Posterior vena cava (tissue), 2 donors: ENCODE results near the gene FRMPD1. TPM values are rescaled to one million over a fixed set of nuclear protein-coding genes. Genes with fewer than 3 reads are reported as not detected.

Experiments used
- DNase-seq: peaks from one replicate; pipeline ENCODE4 v3.0.0-alpha.2; 2020; ENCODE audit warnings: low spot score
- intact Hi-C, 2 donors: fragments of 100-400 bp; cut with DNase I; formaldehyde crosslinking; loops; one replicate each; pipeline versions ENCODE4 v1.14.1 to v1.14.2; 2022 to 2023
- total RNA-seq, 2 donors: library from RNA; stranded (reverse); fragmentation: NEBNext Ultra II Directional; extraction: Animal tissue kit (Norgen Biotek cat#: 25700); gene quantifications; one replicate each; pipeline ENCODE4 v1.2.1, GENCODE V29; 2021
- donor health status: DM: yes; HTN: yes; CAD: no.
- donor health status: DM: yes; HTN: yes; CAD: no.

FRMPD1 gene
- total RNA-seq, 2 donors from 2014 or later = 0.05 TPM; not detected in 1

DNA sequence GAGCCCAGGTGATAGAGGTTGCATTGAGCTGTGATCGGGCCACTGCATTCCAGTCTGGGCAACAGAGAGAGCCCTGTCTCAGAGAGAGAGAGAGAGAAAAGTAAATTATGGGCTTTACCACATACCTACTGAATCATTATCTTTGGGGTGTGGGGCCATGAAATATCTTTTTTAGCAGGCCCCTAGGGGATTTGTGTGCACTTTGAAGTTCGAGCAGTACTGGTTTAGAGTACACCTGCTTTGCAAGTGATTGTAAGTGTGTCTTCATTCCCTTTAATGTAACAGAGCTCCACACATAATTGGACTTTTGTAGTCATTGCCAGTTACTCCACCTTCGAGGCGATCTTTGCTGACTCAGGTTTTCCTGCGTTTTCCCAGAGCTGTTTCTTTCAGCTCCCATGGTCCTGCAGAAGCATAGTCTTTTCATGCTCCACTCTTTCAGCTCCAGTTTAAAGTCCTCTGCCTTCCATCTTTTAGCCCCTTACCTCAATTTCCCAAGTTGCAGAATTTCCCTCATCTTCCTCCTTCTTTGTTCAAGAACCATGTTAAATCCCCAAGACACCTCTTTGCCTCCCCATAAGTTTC lies 24.0 kb upstream of the FRMPD1 start:
- no peak for DNase-seq
- intact Hi-C loops = no loop called here

DNA sequence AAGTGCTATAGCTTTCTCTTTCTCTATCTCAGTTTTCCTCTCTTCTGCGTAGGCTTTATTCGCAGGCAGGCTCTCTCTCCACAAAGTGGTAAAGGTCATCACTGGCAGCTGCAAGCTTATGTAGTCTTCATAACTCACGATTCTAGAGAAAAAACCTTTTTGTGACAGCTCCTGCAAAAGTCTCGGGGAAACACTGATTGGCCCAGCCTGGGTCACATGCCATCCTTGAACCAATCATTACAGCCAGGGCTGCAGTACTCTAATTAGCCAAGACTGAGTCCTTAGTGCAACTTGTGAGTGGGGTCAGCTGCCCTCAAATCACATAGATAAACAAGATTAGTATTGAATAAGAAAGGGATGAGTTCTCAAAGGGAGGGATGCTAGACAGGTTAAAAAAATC lies 18.3 kb upstream of the FRMPD1 start:
- no peak for DNase-seq
- intact Hi-C loops = no loop called here

DNA sequence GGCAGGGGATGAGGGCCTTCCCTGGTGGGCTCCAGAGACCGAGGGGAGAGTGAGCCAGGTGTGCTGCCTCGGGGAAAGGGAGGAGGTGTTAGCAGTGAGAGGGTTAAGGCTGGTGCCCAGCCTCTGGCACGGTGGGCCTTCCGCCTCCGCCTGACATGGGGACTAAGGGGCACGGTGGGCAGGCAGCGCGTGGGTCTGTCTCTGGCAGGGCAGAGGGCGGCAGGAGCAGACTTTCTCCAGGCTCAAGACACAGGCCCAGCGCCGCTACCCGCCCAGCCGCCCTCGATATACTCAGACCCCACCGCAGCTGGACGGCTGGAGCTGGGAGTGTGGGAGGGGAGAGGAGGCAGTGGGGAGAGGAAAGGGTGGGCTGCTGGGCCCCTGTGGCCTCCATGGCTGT lies 14.9 kb upstream of the FRMPD1 start:
- DNase-seq = no peak
- intact Hi-C loops = no loop called here

GRCh38 chr9:37636511-37637448 lies 14.0 kb upstream of the FRMPD1 start:
- DNase-seq = no peak

DNA sequence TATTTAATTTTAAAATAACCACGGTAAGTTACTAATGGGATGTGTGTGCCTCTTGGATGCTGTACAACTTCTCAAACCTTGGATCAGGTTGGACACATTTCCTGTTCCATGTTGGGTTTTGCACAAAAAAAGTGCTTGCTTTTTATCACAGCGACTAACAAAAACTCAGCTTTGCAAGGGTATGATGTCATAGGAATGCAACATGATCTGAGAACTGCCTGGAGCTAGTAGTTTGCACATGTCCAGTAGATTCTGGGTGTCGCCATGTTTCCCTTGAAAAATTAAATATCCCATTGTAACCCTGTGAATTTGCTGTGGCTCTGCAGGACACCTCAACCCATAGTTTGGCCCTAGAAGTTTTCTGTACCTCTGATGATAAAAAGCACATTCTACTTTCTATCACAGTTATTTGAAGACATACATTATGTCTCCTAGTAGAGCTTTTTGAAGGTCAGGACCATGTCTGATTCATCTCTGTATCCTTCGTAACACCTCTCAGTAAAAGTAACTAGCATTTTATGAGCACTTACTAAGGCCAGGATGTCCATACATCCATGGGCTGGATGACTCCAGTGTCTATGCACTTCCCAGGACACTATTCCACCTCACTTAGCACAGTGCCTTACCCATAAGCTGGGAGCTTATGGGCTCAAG lies 11.5 kb upstream of the FRMPD1 start:
- intact Hi-C loops = no loop called here
- no peak for DNase-seq

More at GRCh38 chr9:37636511-37637448, 14.0 kb upstream of the FRMPD1 start:
- intact Hi-C loops = no loop called here

- intact Hi-C loops = no loop called here
- no peak for DNase-seq
Measured at GRCh38 chr9:37639841-37640240, 10.9 kb upstream of the FRMPD1 start.

DNA sequence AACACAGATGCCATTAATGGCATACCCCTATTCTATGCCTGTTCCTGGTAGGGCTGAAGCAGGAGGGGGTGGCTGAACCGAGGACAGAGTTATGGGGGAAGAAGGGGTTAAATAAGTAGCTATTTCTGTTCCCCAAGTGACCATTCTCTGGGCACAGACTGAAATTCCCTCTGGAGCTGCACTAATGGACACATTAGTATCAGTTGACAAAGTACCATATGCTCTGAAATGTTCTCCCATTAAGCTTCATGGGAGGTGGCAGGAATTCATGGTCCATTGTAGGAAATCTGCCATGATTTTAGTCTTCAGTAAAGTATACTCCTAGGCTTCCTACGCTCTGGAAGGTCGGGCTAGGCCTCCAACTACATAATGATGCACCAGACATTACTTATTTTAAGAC lies 10.5 kb upstream of the FRMPD1 start:
- intact Hi-C loops = no loop called here
- no peak for DNase-seq

GRCh38 chr9:37641331-37641730 lies 9.4 kb upstream of the FRMPD1 start:
- intact Hi-C loops = no loop called here
- DNase-seq = no peak

DNA sequence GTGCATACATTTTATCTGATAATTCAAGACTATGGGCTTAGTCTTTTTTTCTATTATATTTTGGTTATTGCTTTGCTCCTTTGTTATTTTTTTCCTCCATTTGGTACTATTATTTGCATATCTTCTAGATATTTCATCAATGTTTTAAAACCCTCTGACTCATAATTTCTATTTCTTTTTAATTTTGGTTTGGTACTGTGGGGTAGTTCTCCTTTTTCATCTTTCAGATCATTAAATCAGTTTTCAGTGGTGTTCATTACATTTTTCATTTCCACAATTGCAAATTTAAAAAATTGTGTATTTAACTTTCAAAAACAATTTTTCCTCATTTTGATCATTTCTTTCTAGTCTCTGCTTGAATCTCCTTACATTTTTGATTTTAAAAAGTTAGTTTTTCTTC lies 7.5 kb upstream of the FRMPD1 start:
- intact Hi-C loops = no loop called here
- no peak for DNase-seq

DNA sequence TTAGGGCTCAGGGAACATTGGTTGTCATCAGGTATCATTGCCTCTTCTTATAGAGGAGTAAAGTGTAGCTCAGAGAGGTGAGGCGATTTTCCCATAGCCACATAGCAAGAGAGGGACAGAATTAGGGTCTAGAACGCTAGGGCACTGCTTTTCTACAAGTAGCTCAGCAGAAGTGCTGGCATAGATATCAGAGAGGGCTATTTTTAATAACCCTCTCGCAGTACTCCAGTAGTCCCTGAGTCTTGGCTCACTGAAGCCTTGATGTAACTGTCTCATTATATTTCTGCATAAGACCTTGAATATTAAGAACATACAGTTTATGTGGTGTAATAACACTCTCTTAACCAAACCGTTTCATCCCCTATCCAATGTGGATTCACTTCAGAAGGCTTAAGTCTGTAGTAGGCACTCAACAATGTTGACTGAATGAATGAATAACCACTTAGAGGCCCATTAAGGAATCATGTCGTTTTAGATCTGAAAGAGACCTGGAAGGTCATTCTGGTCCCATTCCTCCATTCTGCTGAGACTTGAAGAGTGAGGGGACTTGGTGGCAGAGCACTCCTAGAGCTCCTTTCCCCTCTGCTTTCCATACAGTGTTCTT lies 4.7 kb upstream of the FRMPD1 start:
- intact Hi-C loops = no loop called here
- DNase-seq = no peak

GRCh38 chr9:37650299-37650872 lies 368 bp upstream of the FRMPD1 start:
- intact Hi-C loops = no loop called here
- DNase-seq = no peak

GRCh38 chr9:37652261-37652660 lies 1.5 kb downstream of the FRMPD1 start:
- intact Hi-C loops = no loop called here
- DNase-seq = no peak

DNA sequence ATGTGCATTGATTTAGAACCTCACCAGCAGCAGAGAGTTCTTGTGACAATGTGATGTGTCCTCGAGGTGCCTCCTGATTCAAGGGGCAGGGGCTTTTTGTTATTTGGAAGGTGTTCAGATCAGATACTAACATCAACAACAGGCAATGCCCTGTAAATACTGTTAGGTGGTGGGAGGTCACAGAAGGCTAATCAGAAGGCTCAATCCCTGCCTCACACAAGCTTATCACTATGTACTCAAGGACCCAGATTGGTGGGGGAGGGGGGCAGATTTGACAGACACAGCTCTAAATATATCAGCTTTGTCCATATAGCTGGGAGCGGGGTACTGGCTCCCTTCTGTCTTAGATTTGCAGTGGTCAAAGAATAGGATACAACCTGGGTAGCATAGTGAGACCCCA lies 2.6 kb downstream of the FRMPD1 start:
- intact Hi-C loops = no loop called here
- DNase-seq = no peak

DNA sequence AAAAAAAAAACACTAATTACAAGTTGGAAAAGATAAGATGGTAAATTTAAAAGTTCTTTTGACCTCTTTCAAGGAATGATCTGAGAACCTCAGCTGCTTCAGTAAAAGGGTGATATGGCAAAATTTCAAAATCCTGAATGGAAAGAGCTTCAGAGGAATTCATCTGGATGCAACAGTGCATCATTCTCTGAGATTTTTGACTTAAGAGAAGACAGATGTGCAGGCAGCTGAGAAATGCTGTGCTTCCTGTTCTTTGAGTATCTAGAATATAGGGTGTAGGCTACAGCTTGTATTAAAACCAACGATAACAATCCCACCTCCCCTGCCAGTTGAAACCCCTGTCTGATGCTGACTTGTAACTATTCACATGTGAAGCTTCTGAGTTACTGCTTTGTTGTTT lies 6.2 kb downstream of the FRMPD1 start:
- intact Hi-C loops = no loop called here

DNA sequence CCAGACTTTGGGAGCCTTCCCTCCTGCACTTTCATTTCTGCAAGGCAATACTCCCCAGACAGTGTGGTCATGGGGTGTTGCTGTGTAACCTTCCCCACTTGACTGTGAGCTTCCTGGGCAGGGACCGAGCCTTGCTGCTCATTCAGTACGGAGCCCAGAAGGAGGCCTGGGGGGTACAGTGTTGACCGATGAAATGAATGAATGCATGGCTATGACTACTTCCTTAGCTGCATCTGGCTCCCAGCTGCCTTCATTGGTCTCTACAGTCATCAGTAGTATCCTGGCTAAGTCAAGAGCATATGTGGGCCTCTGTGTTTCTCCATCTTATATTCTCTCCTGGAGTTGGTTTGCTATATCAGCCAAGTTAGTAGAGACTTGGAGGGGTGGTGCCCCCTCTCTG lies 9.9 kb downstream of the FRMPD1 start:
- intact Hi-C loops = no loop called here

More for the DNA sequence above, 6.2 kb downstream of the FRMPD1 start:
- DNase-seq = no peak

DNA sequence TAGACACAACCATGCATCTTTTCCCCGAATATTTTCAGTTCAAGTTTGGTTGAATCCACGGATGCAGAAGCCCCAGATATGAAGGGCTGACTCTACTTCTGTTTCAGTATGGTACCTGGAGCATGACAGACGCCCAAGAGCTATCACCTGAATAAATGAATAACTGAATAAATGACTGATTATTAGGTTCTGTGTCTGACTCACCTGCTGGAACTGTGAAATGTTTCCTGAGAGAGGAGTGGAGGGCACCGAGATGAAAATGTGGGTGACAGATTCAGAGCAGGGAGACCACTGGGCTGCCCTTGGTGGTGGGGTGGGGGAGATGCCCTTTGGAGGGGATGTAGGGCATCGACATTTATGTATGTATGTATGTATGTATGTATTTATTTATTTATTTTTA lies 13.2 kb downstream of the FRMPD1 start:
- no peak for DNase-seq
- intact Hi-C loops = no loop called here

More for the DNA sequence above, 9.9 kb downstream of the FRMPD1 start:
- no peak for DNase-seq

- DNase-seq = no peak
- intact Hi-C loops = no loop called here
Measured at GRCh38 chr9:37667706-37668105, 17.0 kb downstream of the FRMPD1 start.

- no peak for DNase-seq
- intact Hi-C loops = no loop called here
Measured at GRCh38 chr9:37668116-37668601, 17.4 kb downstream of the FRMPD1 start.

- no peak for DNase-seq
- intact Hi-C loops = no loop called here
Measured at GRCh38 chr9:37669232-37669631, 18.5 kb downstream of the FRMPD1 start.
